NCI-H187 (cell line): ENCODE measurements around the gene OR10G8.
"Not testable (repeated sequence)": the region's sequence is repeated elsewhere in the genome, so short reads cannot be mapped to it uniquely, and the experiment has no call there.

ENCODE experiments used
- DNase-seq, 2 experiments: peaks; one replicate each; lab custom pipeline; 2025; lab: John Stamatoyannopoulos, UW

The OR10G8 gene, protein sequence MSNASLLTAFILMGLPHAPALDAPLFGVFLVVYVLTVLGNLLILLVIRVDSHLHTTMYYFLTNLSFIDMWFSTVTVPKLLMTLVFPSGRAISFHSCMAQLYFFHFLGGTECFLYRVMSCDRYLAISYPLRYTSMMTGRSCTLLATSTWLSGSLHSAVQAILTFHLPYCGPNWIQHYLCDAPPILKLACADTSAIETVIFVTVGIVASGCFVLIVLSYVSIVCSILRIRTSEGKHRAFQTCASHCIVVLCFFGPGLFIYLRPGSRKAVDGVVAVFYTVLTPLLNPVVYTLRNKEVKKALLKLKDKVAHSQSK

DNA sequence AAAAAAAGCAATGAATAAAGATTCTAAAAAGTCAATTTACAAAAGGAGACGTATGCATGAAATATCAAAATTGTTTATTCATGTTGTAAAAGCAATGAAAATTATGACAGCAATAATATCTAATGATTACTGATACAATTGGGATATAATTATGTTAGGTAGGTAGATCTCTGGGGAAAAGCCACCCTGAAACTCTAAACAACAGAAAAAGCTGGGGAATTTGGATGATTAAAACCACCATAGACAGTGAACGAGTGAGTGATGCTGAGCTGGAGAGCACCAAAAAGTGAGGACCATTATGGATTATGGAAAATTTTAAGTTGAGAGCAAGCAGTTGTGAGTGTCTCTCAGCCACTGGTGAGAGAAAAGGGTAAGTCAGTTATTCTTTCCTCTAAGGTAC lies at the start of gene OR10G8:
TSS of gene OR10G8 (plus strand) at position 301 of the 400 bp plus-strand sequence. CDS start 2,825 bp downstream, outside the sequence.
- no peak for DNase-seq

DNA sequence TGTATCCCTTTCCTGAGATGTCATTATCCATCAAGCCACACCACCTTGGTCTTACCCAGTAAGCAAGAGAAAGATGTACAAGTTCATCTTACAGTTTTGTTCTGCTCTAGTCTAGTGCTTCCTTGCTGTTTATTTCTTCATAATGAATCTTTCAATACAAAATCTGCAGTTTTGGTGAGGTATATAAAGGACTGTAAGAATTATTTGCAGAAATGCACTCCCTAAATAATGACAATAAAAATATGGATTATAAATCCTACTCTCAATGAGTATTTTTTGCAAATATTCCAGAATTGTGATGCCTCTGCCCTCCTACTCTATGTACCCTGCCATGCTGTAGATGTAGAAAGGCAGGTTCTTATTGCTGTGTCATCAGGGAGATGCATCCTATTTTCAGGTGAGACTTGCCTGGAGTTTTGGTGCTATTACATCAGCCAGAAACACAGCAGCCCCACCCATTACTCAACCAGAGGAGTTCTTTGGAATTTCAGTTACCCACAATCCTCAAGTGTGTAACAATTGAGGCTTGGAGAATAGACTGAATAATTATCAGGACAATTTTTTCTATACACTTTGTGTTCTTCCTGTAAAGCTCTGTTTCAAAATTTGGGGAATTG lies 48.8 kb upstream of the OR10G8 start, which contains the start of gene OR10S1:
TSS of gene OR10S1 (minus strand) at position 51 of the 617 bp plus-strand sequence. CDS start 117 bp downstream, outside the sequence.
- no peak for DNase-seq

DNA sequence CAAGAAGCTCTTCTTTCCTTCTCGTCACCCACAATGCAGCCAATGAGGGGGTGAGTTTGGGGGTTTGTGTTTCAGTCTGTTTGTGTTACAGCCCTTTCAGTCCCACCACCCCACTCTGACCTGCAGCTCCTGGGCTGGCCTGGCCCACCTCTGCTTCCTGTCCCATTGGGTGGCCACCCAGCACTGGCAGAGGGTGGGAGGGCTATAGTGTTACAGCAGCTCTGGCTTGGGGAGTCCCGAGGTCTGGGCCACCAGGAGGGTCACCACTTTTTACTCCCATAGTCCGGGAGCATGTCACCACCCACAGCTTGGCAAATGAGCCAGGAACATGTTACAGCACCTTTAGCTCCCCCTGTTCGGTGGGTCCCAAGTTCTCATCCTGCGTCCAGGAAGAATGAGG lies 47.3 kb upstream of the OR10G8 start:
- no peak for DNase-seq

DNA sequence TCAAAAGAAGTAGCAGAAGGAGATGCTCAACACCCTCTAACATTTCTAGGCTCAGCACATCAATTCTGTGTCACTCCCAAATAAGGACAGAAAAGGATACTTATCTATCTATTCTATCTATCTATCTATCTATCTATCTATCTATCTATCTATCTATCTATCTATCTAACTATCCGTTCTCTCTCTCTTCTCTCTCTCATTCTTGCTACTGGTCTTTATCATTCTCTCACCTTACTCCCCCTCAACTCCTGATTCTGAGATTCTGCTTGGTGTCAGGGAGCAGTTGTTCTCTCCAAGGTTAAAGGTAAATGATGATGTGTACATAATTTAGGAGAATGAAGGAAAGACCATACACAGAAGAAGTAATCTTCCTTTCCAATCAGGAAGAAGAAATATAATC lies 31.5 kb upstream of the OR10G8 start, which contains the start of gene OR10G6:
TSS of gene OR10G6 (minus strand) at position 43 of the 400 bp plus-strand sequence. CDS start at position 43, 0 bp downstream.
- DNase-seq: no peak

DNA sequence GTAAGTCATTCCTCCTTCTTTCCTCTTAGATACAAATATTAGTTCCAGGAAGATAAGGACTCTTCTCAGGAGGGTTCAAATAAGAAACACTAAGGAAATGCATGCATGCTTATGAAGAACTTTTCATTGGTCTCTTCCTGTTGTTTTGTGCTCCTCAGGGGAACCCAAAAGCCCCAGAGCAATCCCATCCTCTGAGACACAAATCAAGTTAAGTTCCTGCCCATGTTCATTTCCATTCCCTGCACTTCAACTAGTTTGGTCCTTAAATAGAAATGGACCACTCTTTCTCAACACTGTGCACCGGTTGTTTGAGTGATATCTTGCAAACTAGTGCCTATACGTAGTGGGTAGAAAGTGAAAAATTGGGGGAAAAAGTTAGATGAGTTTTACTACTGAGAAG lies 13.9 kb upstream of the OR10G8 start, which contains the start of gene OR10G4:
TSS of gene OR10G4 (plus strand) at position 301 of the 400 bp plus-strand sequence. CDS start 2,578 bp downstream, outside the sequence.
- no peak for DNase-seq

DNA sequence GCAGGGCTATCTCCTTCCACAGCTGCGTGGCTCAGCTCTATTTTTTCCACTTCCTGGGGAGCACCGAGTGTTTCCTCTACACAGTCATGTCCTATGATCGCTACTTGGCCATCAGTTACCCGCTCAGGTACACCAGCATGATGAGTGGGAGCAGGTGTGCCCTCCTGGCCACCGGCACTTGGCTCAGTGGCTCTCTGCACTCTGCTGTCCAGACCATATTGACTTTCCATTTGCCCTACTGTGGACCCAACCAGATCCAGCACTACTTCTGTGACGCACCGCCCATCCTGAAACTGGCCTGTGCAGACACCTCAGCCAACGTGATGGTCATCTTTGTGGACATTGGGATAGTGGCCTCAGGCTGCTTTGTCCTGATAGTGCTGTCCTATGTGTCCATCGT lies 10.8 kb upstream of the OR10G8 start:
- DNase-seq: not testable (repeated sequence)

DNA sequence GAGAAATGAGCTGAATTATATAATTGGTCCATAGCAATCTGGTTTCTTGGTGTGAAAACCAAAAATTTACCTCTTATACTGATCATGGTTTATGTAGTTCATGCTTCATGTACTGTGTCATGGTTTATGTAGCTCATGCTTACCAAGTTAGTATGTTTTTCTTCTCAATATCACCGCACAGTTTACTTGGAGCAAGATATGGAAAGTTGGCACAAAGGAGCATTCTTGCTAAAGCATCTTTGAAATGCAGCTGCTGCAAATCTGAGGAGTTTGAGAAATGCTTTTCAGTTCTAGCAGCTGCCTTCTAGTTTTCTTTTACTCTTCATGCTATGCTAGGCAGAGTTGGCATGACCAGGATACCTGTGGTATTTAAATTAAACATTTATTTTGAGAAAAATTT lies 10.1 kb downstream of the OR10G8 start:
- DNase-seq: no peak

DNA sequence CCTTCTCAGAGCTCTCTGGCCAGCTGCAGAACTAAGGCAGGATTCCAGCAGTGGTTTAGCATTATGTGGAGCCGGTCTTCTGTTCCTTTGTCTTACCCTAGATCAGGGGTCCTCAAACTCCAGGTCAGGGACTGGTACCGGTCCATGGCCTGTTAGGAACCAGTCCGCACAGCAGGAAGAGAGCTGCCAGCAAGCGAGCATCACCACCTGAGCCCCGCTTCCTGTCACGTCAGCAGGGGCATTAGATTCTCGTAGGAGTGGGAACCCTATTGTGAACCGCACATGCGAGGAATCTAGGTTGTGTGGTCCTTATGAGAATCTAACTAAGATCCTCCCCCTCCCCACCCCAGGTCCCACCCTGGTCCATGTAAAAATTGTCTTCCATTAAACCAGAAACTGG lies 13.0 kb downstream of the OR10G8 start:
- DNase-seq: no peak

DNA sequence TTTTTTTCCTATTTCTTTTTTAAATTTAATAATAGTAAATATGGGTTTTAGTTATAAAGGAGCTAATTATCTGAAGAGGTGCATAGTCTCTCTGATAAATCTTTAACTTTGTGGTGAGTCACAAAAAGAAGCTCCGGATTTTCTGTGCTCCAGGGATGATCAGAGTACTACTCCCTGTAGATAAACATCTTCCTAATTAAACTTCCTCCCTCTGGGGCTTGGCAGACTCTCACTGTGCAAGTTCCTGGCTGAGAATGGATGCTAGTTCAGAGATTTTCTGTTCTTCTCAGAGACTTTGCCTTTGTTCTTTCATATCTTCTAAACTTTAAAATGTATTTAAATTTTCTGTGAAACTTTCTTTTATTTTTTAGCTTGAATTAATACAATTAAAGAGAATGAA lies 14.7 kb downstream of the OR10G8 start, which contains the start of gene OR10G7:
TSS of gene OR10G7 (minus strand) at position 72 of the 400 bp plus-strand sequence. CDS start 2,324 bp downstream, outside the sequence.
- DNase-seq: no peak

DNA sequence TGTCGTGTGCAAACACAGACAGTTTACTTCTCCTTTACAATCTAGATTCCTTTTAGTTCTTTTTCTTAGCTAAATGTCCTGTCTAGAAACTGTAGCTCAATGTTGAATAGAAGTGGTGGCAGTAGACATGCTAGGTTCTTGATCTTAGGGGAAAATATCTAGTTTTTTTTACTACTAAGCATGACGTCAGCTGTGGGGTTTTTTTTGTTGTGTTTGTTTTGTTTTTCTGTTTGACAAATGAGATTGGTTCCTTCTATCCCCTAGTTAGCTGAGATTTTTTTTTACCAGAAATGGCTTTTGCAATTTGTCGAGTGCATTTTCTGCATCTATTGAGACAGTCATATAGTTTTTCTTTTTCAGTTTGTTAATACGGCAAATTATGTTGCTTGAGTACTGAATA lies 16.8 kb downstream of the OR10G8 start:
- no peak for DNase-seq

DNA sequence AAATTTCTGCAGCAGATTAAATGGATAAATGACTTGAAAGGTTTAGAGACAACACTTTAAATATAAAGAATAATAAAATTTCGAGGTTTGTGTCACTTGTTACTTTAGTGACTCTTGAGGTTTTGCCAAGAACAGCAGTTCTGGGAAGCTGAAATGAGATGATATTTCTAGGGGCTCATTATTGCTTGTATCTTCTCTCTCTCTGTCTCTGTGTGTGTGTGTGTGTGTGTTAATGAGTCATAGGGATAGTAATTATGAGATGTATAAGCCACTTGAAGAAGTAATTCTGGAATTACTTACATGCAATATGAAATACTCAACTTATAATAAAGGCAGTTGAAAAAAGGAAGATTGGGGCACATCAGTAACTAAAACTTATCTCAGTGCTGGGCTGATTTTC lies 24.1 kb downstream of the OR10G8 start:
- no peak for DNase-seq

DNA sequence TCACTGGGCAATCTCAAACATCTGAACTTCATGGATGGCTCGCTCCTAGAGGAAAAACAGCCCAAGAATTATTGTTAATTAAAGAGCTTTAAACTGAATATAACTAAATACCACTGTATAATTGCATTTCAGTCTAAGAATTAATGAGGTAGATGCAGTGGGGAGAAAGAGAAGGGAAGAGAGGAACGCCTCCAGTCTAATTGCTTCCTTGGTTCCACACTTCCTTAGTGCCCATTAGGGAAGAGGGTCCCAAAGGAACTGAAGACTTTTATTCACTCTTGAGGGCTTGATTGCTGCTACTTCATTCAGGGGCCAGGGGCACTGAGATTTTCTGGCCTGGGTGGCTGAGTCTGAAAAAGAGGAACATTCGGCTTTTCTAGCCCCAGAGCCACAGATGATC lies 26.4 kb downstream of the OR10G8 start:
- DNase-seq: no peak

DNA sequence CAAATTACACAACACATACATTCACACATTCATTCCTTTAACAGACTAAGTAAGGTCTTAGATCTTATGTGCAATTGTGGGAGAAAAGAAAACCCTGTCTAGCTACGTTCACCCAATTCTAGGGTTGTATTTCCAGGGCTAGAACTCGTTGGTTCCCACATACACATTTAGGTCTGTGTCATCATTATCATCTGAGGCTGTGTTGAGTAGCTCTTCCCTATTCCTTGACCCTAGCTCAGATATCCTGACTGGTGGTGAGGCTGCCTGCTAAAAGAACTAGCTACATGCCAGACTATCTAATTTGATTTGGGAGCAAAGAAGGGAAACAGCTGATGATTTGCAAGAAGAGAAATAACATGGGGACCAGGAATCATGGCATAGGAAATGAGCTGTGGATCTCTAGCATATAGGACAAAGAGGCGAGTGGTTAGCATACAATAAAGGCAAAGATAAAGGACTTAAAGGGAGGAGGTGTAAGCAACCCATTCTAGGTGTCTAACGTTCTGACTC lies 42.1 kb downstream of the OR10G8 start:
- no peak for DNase-seq

DNA sequence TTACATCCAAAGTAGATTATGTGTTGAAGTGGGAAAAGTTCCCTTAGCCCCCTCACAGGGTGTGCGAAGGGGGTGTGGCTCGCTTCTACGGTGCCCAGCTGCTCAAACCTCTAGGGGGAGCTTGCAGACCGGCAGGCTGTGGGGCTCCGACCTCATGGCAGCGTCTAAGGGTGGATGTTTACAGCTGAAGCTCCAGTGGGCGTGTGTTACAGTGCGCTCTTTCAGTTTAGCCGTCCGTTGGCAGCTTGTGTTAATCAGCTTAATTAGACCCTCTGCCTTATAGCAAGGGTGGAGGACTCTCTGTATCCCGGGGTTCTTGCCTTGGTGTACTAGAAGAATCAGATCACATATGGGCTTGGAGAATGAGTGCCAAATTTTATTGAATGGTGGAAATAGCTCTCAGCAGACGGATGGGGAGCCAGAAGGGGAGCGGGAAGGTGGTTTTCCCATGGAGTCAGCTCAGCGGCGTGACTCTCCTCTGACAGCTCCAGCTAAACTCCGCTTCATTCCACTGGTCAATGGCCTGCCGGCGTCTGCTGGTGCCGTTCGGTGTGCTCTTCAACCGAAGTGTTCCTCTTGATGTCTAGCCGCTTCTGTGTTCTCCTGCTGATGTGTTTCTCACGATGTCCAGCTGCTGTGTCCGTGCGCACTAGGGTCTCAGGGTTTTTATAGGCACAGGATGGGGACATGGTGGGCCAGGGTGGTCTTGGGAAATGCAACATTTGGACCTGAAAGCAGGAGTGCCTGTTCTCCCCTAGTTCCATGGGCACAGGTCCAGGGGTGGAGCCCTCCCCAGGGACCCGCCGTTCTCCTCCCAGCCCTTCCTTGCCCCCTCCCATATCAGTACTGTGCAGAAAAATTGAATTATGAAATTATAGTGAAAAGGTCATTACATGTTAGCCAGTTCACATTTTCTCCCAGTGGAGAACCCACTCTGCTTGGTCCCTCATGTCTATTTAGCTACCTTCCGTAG lies 43.1 kb downstream of the OR10G8 start:
- DNase-seq: no peak

DNA sequence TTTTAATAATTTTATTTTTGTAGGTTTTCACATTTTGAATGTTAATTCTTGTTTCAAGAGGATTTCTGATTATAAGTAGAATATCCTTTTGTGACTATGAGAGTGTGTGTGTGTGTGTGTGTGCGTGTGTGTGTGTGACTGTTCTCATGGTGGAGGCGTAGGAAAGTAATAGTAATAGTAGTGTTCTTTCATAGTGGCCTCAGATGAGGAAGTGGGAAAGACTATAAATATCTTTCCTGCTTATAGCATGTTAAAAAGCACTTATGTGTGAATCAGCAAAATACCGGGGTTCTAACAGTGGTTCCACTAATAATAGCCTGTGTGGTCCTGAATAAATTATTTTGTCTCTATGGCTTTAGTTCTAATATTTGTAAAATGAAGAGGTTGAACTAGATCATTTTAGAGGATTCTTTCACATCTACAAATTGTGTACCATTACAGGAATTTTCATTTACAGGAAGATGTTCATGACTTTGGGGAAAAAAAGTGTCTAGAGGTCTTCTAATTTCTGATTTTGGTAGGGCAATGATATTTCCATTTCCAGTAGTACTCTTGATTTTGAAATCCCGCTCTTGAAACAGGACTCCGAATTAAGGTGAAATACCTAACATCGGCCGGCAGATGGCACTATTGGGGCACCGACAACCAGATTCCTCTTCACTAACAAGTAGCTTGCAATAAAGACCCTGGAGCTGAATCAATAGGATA lies 44.5 kb downstream of the OR10G8 start:
- DNase-seq: no peak

DNA sequence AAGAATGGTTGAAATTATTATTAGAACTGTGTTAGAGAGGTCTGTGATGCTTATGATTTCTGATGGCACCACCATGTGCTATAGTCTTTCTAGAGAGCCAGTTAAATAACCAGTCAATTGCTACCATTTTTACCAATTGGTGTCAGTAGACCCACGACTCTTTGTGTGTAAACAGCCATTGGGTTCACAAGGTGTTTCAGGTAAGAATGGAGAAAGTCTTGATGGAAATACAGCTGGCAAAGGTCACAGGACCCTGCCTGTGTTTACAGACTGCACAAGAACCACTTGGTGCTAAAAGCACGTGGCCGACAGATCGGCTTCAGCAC lies 45.0 kb downstream of the OR10G8 start:
- DNase-seq: peak in 1 of 2 experiments; percentile 27

DNA sequence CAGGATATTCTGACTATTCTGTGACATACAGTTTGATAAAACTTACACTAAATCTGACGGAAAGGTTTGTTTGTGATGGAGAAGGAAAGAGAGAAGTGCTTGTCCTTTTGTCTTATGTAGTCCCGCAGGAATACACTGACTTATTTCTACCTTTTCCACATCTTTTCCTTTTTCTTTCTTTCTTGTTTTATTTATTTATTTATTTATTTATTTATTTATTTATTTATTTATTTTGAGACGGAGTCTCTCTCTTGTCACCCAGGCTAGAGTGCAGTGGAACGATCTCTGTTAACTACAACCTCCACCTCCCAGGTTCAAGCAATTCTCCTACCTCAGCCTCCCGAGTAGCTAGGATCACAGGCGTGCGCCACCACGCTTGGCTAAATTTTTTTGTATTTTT lies 45.5 kb downstream of the OR10G8 start:
- DNase-seq: no peak

DNA sequence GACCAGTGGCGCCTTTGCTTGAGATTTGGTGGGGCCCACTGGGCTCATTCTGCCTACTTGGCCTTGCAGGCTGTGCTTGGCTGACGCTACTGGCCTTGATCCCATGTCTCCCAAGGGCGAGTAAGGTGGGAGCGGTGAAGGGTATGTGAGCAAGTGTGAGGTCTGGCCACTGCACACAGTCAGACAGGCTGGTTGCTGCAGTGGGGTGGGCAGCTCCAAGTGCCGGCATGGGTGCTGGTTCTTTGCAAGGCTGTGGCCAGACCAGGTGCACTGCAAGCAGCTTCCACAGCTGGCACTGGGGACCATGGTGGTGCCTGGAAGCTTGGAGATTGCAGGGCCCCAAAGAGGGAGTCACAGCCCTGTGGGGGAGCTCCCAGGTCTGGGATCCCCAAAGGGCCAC lies 48.0 kb downstream of the OR10G8 start:
- DNase-seq: no peak

DNA sequence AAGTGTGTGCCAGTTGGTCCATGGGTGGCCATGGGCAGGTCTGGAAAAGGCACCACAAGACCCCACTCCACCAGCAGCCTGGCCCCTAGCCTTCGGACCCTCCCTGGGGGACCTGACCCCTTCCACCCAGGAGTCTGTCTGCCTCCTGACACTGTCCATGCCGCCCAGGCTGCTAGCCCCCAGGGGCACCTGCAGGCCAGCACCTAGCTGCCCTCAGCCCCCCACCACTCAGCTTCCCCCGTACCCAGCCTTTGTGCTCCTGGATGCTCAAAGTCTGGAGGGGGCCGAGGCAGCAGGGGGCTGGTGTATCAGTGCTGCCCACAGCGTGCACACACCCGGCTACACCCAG lies 48.9 kb downstream of the OR10G8 start:
- DNase-seq: no peak

DNA sequence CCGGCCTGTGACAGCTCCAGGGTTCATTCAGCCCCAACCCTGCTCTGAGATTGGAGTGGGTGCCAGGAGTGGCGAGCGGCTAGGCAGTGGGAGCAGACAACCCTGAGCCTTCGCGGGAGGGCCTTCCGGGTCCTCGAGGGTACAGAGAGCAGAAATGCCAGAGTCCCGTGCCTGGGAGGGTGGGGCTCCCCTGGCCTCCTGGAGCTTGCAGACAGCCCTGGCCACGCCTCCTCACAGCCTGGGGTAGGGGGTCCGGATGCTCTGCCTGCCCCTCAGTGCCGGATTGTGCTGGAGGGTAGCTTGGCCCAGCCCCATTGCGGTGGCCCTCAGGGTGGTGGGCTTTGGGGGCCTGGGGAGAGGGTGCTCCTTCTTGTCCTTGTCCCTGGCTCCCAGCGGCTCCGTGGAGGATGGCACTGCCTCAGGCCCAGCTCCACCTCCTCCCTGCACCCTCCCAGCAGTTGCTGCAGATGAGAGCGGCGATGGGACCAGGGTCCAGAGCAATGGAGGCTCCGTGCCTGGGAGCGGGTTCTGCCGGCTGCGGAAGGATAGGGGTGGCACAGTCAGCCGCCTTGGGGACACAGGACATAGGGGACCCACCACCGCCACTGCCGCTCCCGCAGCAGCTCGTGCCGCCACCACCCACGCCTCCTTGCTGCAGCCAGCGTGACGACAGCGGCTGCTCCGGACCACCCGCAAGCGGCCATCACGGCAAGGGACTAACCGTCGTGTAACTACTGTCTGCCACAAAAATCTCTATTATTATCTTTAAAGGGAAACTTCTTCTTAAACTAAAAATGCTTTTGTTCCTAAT lies 49.4 kb downstream of the OR10G8 start:
- no peak for DNase-seq

DNA sequence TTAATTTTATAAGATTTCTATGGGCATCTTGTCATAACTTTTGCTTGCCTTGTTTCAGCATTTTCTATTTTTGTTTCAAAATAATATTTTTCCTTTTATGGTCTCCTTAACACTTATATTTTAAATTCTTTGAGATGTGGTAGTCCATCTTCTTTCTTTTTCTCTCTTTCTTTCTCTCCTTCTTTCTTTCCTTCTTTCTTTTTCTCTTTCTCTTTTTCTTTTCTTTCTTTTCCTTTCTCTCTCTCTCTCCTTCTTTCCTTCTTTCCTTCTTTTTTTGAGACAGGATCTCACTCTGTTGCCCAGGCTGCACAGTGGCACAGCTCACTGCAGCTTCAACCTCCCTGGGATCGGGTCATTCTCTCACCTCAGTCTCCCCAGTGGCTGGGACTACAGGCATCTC lies 50.7 kb downstream of the OR10G8 start:
- no peak for DNase-seq
